Gastrocnemius medialis (tissue), 4 donors: ENCODE measurements around the gene EPB41L5. TPM values are rescaled to one million over a fixed set of nuclear protein-coding genes. Genes with fewer than 3 reads are reported as not detected.
"Not testable (repeated sequence)": the region's sequence is repeated elsewhere in the genome, so short reads cannot be mapped to it uniquely, and the experiment has no call there.

ENCODE experiments used
- ATAC-seq, 2 donors: fragments of 150-250 bp; one replicate each; pipeline ENCODE4 v1.9.1; 2016
- DNase-seq, 2 donors: peaks; one replicate each; pipeline ENCODE4 v3.0.0-alpha.2; 2019
- H3K27ac ChIP-seq, 4 donors: fragments of 200-600 bp; sonication (generic); 1 replicate in 1 of 4; 2 replicates in 3 of 4; pipeline ENCODE4 v1.5.1; 2016 to 2018; ENCODE audit warnings: mild to moderate bottlenecking in 2 of 4, moderate library complexity in 1 of 4
- H3K27me3 ChIP-seq, 3 donors: fragments of 200-600 bp; sonication (generic) in 2 of 3; 1 replicate in 1 of 3; 2 replicates in 2 of 3; pipeline versions ENCODE4 v1.5.1 to v1.6.0; 2016 to 2019; ENCODE audit warnings: mild to moderate bottlenecking in 1 of 3, moderate library complexity in 1 of 3
- H3K36me3 ChIP-seq, 2 donors: fragments of 200-600 bp; sonication (generic) in 1 of 2; one replicate each; pipeline ENCODE4 v1.5.1; 2017 to 2018
- H3K4me1 ChIP-seq, 2 donors: fragments of 200-600 bp; sonication (generic) in 1 of 2; one replicate each; pipeline ENCODE4 v1.5.1; 2016 to 2017; ENCODE audit warnings: mild to moderate bottlenecking in 2 of 2
- H3K4me3 ChIP-seq, 4 donors: fragments of 200-600 bp; sonication (generic) in 3 of 4; 1 replicate in 1 of 4; 2 replicates in 3 of 4; pipeline ENCODE4 v1.5.1; 2016 to 2019; ENCODE audit warnings: mild to moderate bottlenecking in 2 of 4
- H3K9me3 ChIP-seq, 3 donors: fragments of 200-600 bp; sonication (generic) in 2 of 3; 1 replicate in 1 of 3; 2 replicates in 2 of 3; pipeline ENCODE4 v1.5.1; 2016 to 2019
- CTCF ChIP-seq, 5 experiments: fragments of 450-650 bp in 3 of 5; fragments of 200-600 bp in 2 of 5; sonication (generic) in 2 of 5; IDR thresholded peaks in 4 of 5; conservative IDR thresholded peaks in 1 of 5; 1 replicate in 4 of 5; 2 replicates in 1 of 5; pipeline ENCODE4 v1.5.1; 2016 to 2019; ENCODE audit warnings: antibody characterized with exemption in 5 of 5, mild to moderate bottlenecking in 3 of 5, moderate library complexity in 3 of 5
- POLR2A ChIP-seq, 2 donors: fragments of 450-650 bp; IDR thresholded peaks; one replicate each; pipeline ENCODE4 v1.6.1; 2017; ENCODE audit warnings: antibody characterized with exemption in 2 of 2, mild to moderate bottlenecking in 2 of 2, moderate library complexity in 2 of 2
- in situ Hi-C, 4 donors: fragments of 200-750 bp; cut with MboI; loops; one replicate each; pipeline versions ENCODE4 v1.15.0 to v1.8.0; 2017; ENCODE audit warnings: low sequenced_read_pairs in 4 of 4
- intact Hi-C: fragments of 100-400 bp; cut with DNase I; formaldehyde crosslinking; loops from one replicate; pipeline ENCODE4 v1.15.1; 2023; ENCODE audit warnings: low total_unique reads
- total RNA-seq, 4 donors: library from RNA; depleted of rRNA; stranded (reverse); fragments of >200 nt; gene quantifications; one replicate each; pipeline versions ENCODE4 v1.1.0 to v1.2.3, GENCODE V29; 2016

The EPB41L5 gene
- total RNA-seq, 4 donors from 2014 or later: 8.3 to 41.1 (median 12.7) TPM

DNA sequence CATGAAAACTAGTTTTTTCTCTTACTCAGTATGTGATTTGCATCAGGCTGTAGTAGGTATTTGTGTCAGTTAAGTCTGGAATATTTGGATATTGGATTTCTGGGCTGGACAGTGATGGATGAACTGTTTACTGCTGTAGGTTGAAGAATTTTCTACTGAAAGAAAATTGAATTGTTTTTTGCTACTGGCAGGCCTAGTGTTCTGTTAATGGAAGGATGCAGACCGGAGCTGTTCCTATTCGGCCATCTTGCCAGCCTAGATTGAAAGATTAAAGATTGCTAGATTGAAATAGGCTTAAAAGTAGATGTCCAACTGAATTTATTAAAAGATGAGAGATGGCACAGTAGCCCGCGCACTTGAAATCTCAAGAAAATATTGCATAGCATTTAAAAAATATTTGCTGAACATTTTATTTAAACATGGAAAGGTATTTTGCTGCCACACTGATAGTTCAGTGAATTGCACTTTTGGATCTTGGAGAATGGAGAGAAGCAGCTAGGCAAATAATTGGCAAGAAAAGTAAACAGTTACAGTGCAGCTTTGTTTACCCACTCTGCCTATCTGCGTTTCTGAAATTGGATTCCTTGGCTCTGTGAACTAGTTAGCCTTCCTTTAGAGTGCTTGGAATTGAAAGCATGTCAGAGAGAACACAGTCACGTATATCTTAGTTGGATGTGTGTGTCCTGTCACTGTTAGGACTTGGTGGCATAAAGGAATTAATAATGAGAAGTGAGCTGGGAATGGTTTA is 54.1 kb downstream of the EPB41L5 start:
- Histone ChIP-seq H3K27ac (peak overlapping the region in 2 of 4 donors; percentile 4 to 70), H3K9me3 (no peaks in the 10 kb centered on the region), H3K4me1 (peaks cover 17% of the 10 kb centered on the region in 2 donors), H3K4me3 (no peak overlapping the region), H3K27me3 (no peaks in the 10 kb centered on the region), H3K36me3 (no peaks in the 10 kb centered on the region)
- intact Hi-C loops: no loop called here
- in situ Hi-C loops: no loop called here
- DNase-seq (peak in 1 of 2 donors; percentile 11), ATAC-seq (peak; percentile 61 to 95)
- no peak for TF ChIP-seq CTCF (IDR thresholded peaks at IDR 0.05 in 4 of 5, conservative IDR thresholded peaks at IDR 0.05 in 1 of 5)
- no peak for TF ChIP-seq POLR2A (IDR thresholded peaks at IDR 0.05)

- intact Hi-C loops, ATAC-seq, DNase-seq, H3K9me3 ChIP-seq, in situ Hi-C loops, H3K4me3 ChIP-seq, H3K36me3 ChIP-seq, H3K27ac ChIP-seq, H3K27me3 ChIP-seq: not testable (repeated sequence)
- H3K4me1 ChIP-seq: peaks cover 17% of the 10 kb centered on the region in 2 donors
These were observed 55.3 kb downstream of the EPB41L5 start for GRCh38 chr2:120068040-120068658.

GRCh38 chr2:120075545-120075944 is 62.7 kb downstream of the EPB41L5 start:
- DNase-seq (no peak), ATAC-seq (no peak)
- Histone ChIP-seq H3K36me3 (peaks cover 0 to 19% of the 10 kb centered on the region in 2 donors), H3K9me3 (no peaks in the 10 kb centered on the region), H3K4me3 (no peak overlapping the region), H3K27ac (no peak overlapping the region), H3K4me1 (no peaks in the 10 kb centered on the region), H3K27me3 (no peaks in the 10 kb centered on the region)
- intact Hi-C loops: no loop called here
- in situ Hi-C loops: no loop called here
- TF ChIP-seq POLR2A (IDR thresholded peaks at IDR 0.05): no peak
- no peak for TF ChIP-seq CTCF (IDR thresholded peaks at IDR 0.05 in 4 of 5, conservative IDR thresholded peaks at IDR 0.05 in 1 of 5)

- Histone ChIP-seq H3K4me3 (no peak overlapping the region), H3K4me1 (no peaks in the 10 kb centered on the region), H3K36me3 (peaks cover 0 to 19% of the 10 kb centered on the region in 2 donors), H3K27me3 (no peaks in the 10 kb centered on the region), H3K27ac (no peak overlapping the region), H3K9me3 (no peaks in the 10 kb centered on the region)
- TF ChIP-seq POLR2A (IDR thresholded peaks at IDR 0.05): no peak
- no peak for TF ChIP-seq CTCF (IDR thresholded peaks at IDR 0.05 in 4 of 5, conservative IDR thresholded peaks at IDR 0.05 in 1 of 5)
- no peak for DNase-seq
- in situ Hi-C loops (no loop called here), intact Hi-C loops (no loop called here)
- ATAC-seq: no peak
These were observed 65.0 kb downstream of the EPB41L5 start for GRCh38 chr2:120077896-120078295.

DNA sequence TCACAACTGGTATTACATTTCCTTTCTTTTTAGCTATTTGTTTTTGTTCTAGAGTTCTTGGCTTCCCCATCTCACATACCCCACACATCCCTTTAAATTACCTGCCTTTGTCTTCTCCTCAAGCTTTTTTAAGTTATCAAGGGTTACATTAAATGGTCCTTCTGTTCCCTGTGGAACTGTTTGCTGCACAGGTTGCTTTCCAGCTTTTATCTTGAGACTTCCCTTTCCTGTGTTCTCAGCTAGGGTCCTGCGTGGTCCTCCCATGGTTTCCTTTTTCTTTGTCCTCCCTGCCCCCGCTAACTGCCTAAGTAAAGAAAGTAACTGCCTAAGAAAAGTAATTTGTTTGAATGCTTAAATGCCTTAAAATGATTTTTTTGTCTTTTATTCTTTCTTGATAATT is 66.8 kb downstream of the EPB41L5 start:
- ATAC-seq: no peak
- Histone ChIP-seq H3K27ac (no peak overlapping the region), H3K9me3 (no peaks in the 10 kb centered on the region), H3K4me1 (no peaks in the 10 kb centered on the region), H3K36me3 (peaks cover 0 to 19% of the 10 kb centered on the region in 2 donors), H3K27me3 (no peaks in the 10 kb centered on the region), H3K4me3 (no peak overlapping the region)
- intact Hi-C loops: no loop called here
- DNase-seq: no peak
- in situ Hi-C loops: no loop called here
- TF ChIP-seq POLR2A (IDR thresholded peaks at IDR 0.05): no peak
- TF ChIP-seq CTCF (IDR thresholded peaks at IDR 0.05 in 4 of 5, conservative IDR thresholded peaks at IDR 0.05 in 1 of 5): no peak
